ENCODE results near the gene ZNF219. TPM values are rescaled to one million over a fixed set of nuclear protein-coding genes. Genes with fewer than 3 reads are reported as not detected.

ZNF219 gene
- total and polyA plus RNA-seq, 2 of the 13 experiments (the other 11 are each of a cell fraction or from before 2014, with no cell fraction given): 34.5 to 36.6 TPM

GRCh38 chr14:21070610-21071224 lies 27.7 kb downstream of the ZNF219 start (continued):
- TF ChIP-seq, protein P1, sequence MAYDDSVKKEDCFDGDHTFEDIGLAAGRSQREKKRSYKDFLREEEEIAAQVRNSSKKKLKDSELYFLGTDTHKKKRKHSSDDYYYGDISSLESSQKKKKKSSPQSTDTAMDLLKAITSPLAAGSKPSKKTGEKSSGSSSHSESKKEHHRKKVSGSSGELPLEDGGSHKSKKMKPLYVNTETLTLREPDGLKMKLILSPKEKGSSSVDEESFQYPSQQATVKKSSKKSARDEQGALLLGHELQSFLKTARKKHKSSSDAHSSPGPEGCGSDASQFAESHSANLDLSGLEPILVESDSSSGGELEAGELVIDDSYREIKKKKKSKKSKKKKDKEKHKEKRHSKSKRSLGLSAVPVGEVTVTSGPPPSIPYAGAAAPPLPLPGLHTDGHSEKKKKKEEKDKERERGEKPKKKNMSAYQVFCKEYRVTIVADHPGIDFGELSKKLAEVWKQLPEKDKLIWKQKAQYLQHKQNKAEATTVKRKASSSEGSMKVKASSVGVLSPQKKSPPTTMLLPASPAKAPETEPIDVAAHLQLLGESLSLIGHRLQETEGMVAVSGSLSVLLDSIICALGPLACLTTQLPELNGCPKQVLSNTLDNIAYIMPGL (CRISPR knock-in tag; IDR thresholded peaks at IDR 0.05; ENCODE audit: borderline replicate concordance in 1 of 2, low read depth in 1 of 2): peak in 1 of 2 experiments; percentile 90; a peak in 2 of 4 replicates
- TF ChIP-seq ZNF572 (CRISPR knock-in tag; IDR thresholded peaks at IDR 0.05): peak; percentile 97
- peak; percentile 75; the same call in 1 of the 2 replicates for TF ChIP-seq ZNF350 (CRISPR knock-in tag; IDR thresholded peaks at IDR 0.05; ENCODE audit: borderline replicate concordance, low read depth)
- 0 out of 2 replicates have a peak, but pooled peaks have one; percentile 56 for TF ChIP-seq ZNF816 (CRISPR knock-in tag; IDR thresholded peaks at IDR 0.05; ENCODE audit: borderline replicate concordance)
- no peak for TF ChIP-seq RARG (CRISPR knock-in tag; IDR thresholded peaks at IDR 0.05; ENCODE audit: low read depth)
- TF ChIP-seq HIVEP1 (CRISPR knock-in tag; IDR thresholded peaks at IDR 0.05): peak; percentile 76; the same call in 1 of the 2 replicates
- peak; percentile 72; the same call in 1 of the 2 replicates for TF ChIP-seq SMAD1 (CRISPR knock-in tag; IDR thresholded peaks at IDR 0.05; ENCODE audit: borderline replicate concordance, low read depth)
- 0 out of 2 replicates have a peak, but pooled peaks have one; percentile 8 for TF ChIP-seq CHD2 (IDR thresholded peaks at IDR 0.05; ENCODE audit: low read depth, low read length)
- TF ChIP-seq THAP9 (CRISPR knock-in tag; IDR thresholded peaks at IDR 0.05; ENCODE audit: borderline replicate concordance): peak; percentile 85
- TF ChIP-seq ASH2L (IDR thresholded peaks at IDR 0.05; ENCODE audit: insufficient read length, low read depth, low read length): peak; percentile 49
- peak; percentile 3; the same call in 1 of the 2 replicates for TF ChIP-seq ZNF768 (CRISPR knock-in tag; IDR thresholded peaks at IDR 0.05)
- peak; percentile 38; the same call in 1 of the 2 replicates for TF ChIP-seq PHF21A (CRISPR knock-in tag; IDR thresholded peaks at IDR 0.05)
- TF ChIP-seq ZNF407 (CRISPR knock-in tag; IDR thresholded peaks at IDR 0.05; ENCODE audit: not compliant biosample characterization): no peak
- TF ChIP-seq IRX3 (CRISPR knock-in tag; IDR thresholded peaks at IDR 0.05; ENCODE audit: borderline replicate concordance, low read depth): no peak
- no peak for TF ChIP-seq CHD4 (IDR thresholded peaks at IDR 0.05; ENCODE audit: borderline replicate concordance, low read length)

Measured in HepG2 (cell line).